HG02571 (cell line): Measurements from ENCODE around the gene CDRT15.
"Not testable (repeated sequence)": the region's sequence is repeated elsewhere in the genome, so short reads cannot be mapped to it uniquely, and the experiment has no call there.

Experiments used
- ATAC-seq: cut with Tn5 transposase; IDR thresholded peaks from one replicate; pipeline ENCODE4 v1.9.1; 2021; ENCODE audit warnings: mild to moderate bottlenecking, moderate library complexity; ENCODE audit not compliant: unreplicated experiment

CDRT15 gene

DNA sequence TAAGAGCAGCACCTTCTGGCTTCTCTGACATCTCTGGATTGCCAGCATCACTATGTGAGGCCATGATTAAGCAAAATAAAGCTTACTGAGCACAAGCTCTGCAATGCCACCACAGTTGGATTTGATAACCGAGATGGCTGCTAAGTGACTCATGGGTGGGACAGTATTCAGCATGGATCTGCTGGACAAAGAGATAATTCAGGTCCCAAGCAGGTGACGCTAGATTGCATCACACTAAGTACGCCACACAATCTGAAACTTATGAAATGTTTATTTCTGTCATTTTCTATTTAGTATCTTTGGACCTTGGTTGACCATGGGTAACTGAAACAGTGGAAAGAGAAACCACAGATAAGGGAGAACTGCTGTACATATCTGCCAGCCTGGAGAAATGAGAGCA lies 27.4 kb downstream of the CDRT15 start:
- no peak for ATAC-seq

DNA sequence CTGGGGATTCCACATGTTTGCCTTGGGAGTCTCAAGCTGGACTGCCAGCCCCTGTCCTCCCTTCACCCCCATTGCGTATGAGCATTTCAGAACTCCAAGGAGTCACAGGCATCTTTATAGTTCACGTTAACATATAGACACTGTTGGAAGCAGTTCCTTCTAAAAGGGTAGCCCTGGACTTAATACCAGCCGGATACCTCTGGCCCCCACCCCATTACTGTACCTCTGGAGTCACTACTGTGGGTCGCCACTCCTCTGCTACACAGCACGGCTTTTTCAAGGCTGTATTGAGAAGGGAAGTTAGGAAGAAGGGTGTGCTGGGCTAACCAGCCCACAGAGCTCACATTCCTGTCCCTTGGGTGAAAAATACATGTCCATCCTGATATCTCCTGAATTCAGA lies 28.9 kb downstream of the CDRT15 start:
- no peak for ATAC-seq

DNA sequence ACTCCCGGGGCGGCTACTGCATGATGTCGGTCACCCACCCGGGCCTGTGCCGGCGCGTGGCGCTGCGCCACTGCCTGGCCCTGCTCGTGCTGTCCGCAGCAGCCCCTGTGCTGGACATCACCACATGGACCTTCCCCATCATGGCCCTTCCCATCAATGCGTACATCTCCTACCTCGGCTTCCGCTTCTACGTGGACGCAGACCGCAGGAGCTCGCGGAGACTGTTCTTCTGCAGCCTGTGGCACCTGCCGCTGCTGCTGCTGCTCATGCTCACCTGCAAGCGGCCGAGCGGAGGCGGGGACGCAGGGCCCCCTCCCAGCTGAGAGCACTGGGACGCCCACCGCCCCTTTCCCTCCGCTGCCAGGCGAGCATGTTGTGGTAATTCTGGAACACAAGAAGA lies 29.8 kb downstream of the CDRT15 start:
- ATAC-seq, result no peak

DNA sequence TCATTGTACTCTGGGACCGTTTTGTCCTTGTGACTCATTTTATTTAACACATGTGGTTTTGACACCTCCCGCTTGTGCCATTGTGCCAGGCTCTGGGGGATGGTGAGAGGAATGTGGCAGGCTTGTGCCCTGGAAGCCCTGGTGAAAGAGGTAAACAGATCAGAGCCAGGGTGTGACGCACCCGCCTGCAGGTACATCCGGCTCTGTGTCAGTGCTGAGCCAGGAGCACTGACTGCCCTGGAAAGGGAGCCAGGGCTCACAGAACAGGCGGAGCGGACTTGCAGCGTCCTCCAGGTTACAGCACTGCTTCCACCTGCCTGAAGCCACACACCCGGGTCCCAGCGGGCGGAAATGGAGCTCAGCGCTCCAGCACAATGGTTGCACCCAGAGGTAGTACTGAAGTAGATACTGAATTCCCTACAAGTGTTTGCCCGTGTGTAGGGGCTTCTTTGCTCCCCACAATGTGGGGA lies 30.6 kb downstream of the CDRT15 start:
- ATAC-seq, result no peak

DNA sequence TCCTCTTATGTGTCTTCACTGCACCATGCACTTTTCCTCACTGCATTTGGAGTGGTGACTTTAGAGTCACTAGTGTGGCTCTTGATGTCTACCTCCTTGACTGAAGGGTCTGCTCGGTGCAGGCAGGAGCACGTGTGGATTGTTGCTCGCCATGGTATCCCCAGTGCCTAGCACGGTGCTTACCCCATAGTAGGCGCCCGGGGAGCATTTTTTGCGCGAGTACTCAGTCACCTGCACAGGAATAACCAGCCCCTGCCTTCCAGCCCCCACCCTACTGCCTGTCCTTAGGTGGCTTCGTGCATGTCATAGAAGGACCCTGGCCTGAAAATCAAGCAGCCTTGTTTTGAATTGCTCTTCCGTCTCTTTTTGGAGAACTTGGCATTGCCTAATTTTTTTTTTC lies 31.3 kb downstream of the CDRT15 start:
- ATAC-seq, result no peak

DNA sequence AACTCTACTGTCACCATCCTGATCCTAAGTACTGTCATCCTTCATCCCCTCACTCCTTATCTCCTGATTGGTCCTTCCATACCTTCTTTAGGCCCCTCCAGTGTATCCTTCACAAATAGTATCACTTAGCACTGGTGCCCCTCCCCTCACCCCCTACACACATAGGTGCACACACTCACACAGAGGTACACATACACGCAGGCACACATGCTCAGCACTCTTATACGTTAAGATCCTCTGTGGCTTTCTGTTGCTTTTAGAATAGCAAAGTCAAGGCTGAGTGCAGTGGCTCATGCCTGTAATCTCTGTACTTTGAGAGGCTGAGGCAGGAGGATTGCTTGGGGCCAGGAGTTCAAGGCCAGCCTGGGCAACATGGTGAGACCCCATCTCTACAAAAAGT lies 32.1 kb downstream of the CDRT15 start:
- no peak for ATAC-seq

DNA sequence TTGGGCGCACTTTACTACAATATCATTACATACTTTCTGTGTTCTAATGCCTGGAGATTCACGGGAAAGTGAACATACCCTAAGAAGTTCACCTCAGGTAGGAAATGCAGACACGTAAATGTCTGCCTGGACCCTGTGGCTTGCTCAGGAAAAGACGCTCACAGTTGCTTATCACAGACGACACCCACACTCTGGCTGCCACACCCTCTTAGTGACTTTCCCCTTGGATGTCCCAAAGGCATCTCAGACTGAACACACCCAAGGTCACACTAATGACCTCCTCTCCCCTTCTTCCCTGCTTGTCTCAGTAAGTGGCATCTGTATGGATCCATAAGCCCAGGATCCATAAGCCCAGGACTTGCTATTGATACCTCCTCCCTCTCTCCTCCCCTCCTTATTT lies 32.6 kb downstream of the CDRT15 start:
- ATAC-seq, result no peak

DNA sequence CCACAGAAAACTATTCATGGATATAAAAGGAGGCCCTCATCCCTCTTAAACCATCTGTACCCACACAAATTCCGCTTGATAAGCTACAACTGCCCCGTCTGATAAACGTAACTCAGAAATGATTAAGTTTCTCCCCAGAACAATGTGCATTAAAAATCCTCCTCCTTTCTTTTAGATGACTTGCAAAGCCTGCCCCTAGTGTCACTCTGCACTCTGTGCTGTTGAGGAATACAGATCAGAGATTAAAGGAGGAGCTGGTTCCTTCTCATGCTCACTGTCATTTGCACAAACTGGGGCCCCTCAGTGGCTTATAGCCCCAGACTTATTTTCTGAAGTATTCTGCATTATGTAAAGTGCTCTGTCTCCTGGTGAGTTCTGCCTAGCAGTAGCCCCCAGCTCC lies 33.3 kb downstream of the CDRT15 start:
- ATAC-seq, result no peak

DNA sequence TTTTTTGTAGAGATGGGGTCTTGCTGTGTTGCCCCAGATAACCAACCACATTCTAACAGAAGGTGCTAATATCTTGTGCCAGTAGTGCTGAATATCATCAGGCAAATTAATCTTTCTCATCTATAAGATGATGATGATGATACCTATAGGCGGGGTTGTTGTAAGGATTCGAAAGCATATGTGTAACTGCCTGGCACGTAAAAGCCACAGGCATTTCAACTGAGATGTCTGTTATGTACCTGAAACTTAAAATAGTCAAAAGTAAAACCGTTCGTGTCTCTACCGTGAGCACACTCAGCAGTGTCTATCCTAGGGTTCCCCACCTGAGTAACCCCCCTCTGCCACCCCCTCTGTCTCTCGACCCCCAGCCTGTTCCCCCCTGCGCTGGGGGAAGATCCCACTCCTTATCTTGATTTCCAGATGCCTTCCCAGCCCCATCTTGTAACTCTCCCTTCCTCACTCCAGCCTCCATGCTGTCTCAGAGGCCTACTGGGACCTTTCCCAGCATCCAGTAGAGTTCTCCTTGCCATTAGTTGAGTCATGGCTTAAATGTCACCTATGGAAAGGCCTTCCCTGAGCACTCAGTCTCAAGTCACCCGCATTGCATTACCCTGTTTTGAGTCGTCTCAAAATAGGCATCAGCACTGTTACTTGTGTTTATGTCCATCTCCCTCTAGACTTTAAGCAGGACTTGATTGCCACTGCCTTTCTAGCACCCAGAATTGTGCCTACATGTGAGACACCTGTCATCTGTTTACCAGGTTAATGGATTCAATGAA lies 34.1 kb downstream of the CDRT15 start:
- ATAC-seq, result no peak

DNA sequence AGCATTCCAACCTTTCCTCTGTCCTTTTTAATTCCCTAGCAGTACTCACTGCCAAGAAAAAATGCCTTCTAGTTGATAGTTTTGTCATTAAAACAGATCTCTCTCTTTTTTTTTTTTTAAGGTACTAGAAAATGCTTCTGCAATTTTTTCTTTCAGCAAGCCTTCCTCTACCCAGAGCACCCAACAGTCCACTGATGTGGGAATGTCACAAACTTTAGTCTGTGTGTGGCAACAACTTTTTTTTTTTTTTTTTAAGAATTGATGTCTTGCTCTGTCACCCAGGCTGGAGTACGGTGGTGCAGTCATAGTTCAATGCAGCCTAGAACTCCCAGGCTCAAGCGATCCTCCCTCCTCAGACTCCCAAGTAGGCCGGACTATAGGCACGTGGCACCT lies 34.7 kb downstream of the CDRT15 start:
- ATAC-seq, result no peak

DNA sequence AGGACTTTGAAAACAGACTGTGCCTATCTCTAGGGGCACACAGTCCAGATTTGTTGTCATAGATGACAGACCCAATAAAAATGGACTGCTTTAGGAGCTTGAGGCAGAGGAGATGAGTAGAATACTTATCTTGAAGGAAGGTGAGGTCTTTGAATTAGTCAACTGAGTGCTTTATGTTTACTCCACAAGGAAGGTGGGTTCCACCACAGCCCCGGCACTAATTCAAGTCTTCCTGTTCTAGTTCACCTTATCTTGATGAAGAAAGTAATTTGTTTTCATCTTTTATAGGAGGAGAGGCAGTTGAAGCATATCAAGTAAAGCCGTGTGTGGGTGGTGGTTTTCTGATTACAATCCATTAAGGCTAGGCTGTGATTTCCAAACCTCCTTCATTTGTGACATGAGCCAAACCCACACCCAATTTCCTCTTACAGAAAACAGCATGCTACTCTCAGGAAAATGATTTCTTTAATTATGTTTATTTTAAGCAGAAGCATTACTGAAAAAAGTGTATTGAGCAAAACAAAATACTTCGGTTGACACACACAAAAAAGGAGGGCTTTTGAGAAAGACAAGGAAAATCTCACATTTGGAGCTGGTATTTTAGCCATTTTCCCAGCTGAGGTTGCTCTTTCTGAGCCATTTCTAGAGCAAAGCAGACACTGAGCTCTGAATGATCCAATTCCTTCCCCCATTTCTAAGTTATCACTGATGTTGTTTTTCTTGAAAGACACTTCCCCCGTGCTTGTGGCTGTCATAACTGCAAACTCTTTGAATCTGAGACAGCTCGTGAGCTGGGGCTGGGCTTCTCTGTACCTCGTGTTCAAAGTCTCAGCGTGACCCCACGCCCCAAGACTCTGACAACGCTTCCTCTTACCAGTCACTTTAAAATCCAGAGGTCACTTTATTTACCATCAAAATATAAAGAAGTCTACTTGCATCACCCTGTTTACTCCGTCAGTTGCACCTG lies 35.4 kb downstream of the CDRT15 start:
- no peak for ATAC-seq

DNA sequence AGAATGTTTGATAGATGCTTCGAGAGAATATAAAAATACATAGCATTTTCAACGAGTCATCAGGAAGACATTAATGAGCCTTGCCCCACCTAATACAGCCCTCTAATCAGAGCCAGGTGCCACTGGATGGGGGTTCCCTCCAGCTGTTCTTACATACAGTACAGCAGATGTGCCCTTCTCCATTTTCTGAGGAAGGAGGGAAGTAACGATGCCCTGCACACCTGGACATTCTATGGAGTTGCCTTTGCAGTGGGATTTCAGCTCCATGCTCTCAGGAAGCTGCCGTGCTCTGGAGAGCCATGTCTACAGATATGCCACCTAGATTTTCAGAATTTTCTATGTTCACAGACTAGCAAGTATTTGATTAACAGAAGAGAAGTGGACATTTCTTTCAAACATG lies 36.3 kb downstream of the CDRT15 start:
- ATAC-seq, result no peak

DNA sequence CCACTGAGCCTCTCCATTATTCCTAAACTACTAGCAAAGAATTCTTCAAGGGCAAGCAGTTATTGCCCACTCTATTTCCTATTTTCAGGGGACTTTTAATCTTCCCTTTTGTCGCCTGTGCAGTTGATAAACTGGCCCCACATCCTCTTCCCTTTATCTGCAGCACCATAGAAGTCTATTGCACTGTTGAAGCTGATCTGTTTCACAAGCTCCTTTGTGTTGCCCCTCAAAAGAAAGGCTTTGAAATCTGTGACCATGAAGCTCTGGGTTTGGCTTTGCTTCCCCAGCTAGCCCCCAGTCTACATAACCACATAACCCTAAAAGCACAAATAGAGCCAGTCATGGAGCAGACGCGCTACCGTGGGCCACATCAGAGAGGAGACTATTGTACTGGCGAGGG lies 37.1 kb downstream of the CDRT15 start:
- no peak for ATAC-seq

DNA sequence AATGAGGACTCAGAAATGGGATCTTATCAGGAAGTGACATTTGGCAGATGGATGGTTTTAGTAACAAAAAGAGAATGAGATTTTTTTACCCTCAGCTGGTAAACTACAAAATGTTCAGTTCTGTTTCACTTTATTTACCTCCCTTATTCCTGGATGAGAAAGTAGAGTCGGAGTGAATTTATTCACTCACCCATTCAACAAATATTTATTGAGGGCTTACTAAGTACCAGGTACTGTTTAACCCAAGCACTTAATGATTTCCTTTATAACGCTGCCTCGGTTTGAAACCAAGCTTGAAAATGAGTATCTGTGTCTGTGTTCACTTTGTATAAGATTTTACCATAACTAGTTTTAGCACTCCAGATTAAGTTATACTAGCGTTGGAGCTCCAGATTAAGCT lies 38.1 kb downstream of the CDRT15 start:
- ATAC-seq, result no peak

DNA sequence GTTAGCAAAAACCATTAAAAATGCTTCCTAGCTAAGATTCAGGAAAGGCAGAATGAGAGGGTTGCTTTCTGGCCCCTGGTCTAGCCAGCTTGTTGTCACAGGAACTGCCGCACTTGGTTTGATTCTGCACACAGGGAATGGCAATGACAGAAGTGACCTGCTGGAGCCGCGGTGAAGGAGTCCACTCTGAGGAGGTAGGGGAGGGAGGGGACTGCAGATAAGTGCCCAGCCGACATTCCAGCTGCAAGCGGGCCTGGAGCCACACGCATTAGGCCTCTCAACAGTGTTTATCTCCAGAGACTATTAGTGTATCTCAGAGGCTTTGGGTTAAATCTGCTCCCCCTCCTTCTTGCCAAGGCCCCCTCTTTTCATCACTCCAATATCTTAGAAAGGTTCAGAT lies 38.6 kb downstream of the CDRT15 start:
- no peak for ATAC-seq

DNA sequence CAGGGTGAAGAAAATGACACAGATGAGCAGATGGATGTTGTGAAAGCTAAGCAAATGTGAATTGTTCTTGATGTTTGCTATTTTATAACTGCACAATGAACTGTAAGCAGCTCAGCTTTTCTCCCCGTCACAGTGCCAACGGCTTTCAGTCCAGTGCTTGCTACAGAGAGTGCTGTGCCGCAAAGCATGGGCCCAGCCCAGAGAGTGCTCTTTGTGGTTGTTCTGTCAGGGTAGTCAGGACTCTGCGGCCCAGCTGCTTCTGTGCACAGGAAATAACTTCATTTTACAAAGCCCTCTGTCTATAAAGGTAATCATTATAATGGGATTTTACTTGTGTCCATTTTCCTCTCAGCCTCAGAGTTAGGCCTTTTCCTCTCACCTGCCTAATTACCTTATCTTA lies 39.1 kb downstream of the CDRT15 start:
- no peak for ATAC-seq

DNA sequence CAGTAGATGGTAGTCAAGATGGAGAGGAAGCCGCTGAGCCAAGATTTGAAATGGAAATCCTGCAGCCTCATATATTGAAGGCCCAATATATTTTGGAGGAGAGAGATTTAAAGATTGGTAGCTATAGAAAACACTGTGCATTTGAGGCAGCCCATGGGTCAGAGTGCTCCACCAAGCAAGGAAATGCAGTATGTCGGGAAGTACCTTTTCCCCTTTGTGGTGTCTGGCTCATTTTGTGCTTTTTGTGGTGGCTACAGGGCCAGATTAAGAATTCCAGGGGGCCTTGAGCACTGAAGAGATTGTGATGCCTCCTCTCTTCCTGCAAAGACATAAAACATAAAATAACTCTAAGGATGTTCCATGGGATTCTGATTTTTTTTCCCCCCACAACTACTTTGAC lies 39.6 kb downstream of the CDRT15 start:
- no peak for ATAC-seq

DNA sequence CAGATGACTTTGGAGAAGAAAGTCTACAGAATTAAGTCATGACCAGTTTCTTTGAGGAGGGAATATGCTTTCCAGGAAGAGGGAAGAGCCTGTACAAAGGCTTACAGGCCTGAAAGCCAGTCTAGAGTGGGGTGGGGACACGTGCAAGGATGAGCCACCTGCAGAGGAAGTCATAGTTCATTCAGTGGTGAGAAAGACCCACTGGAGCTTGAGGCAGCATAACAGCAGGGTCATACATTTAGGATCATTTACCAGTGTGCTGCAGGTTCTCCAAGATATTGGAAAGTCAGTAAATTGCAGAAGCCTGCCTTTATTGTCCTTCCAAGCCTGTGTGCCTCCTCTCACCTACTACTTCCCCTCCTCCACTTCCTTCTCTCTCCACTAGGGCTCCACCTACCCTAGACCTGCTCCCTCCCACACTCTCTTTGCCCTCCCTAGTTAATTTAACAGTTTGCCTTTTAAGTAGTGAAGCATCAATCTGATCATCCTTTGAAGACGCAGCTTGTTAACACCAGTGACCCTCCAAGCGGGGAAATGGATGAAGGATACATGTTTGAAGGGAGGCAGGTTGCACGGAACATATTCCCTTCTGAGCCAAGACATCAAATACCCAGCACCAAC lies 40.2 kb downstream of the CDRT15 start:
- ATAC-seq, result no peak

DNA sequence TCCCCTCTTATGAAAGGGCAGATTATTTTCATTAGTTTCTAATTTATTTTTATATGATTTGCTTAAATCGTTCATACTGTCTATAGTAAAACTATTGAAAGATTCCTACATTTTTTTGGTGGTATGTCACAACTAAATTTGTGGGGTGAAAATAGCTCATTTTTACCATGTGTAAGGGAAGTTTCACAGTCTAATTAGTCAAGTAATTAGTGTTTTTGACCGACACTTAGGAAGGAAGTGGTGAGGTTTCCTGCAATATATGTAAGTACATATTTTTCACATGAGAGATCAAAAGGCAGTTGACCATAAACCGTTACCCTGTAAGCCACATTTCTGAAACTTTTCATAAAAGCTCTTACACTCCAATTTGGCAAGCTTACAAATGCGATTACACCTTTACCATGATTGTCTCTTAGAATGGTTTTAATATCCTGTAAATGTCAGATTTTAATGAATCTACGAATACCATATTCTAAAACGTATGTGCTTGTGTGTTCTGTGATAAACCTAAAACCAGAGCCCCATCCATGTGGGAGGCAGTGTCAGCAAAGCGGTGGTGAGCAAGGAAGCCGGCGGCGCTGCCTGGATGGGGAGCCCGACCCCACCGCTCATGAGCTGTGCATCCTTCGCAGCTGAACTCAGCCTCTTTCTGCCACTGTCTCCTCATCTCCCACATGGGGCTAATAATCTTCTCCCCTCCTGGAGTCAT lies 43.9 kb downstream of the CDRT15 start:
- not testable (repeated sequence) for ATAC-seq

DNA sequence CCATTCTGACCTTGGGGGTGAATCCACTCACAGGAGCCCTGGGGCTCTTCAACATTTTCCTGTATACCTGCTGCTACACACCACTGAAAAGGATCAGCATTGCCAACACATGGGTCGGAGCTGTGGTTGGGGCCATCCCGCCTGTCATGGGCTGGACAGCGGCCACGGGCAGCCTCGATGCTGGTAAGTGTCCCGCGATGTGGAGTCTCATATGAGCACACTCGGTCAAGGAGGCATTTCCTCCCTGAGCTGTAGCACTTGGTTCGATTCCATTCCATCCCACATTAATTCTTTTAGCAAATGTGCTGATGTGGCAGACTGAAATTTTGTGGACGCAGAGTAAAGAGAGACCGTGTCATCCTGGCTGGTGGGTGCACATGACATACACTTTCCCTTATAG lies 44.6 kb downstream of the CDRT15 start:
- ATAC-seq, result not testable (repeated sequence)

DNA sequence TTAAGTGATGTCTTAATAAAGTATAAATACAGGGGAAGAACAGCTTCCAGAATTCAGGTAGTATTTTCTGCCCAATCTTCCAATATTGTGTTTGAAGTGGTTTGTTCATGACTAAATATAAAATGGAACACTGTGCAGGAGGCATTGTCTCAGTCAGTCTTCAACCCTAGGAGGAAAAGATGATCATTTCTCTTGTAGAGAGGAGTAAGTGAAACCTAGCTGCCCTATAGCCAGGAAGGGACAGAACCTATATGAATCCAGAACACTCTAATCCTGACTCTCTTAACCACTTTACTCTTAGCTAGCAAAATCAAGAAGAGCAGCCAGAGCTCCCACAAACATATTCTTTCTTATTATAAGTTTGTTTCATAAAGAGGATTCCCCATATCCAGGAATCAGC lies 45.2 kb downstream of the CDRT15 start:
- ATAC-seq, result not testable (repeated sequence)
